Measurements from ENCODE around the gene TCF7L1.

TCF7L1 gene

GRCh38 chr2:85257970-85258605, 124.9 kb downstream of the TCF7L1 start:
- no peak for DNase-seq

- no peak for DNase-seq
These were observed 126.0 kb downstream of the TCF7L1 start for GRCh38 chr2:85259101-85259590.

GRCh38 chr2:85259879-85260278, 126.7 kb downstream of the TCF7L1 start:
- no peak for DNase-seq

- DNase-seq: no peak
These were observed 130.4 kb downstream of the TCF7L1 start for GRCh38 chr2:85263591-85263990.

- no peak for DNase-seq
These were observed 131.3 kb downstream of the TCF7L1 start for GRCh38 chr2:85264471-85264870.

- no peak for DNase-seq
These were observed 132.1 kb downstream of the TCF7L1 start for GRCh38 chr2:85265304-85265703.

- DNase-seq: no peak
These were observed 133.2 kb downstream of the TCF7L1 start for GRCh38 chr2:85266146-85267041.

- peak; percentile 79 for DNase-seq
These were observed 136.8 kb downstream of the TCF7L1 start for GRCh38 chr2:85269959-85270358.

- DNase-seq: no peak
These were observed 139.2 kb downstream of the TCF7L1 start for GRCh38 chr2:85272357-85272756.

- DNase-seq: peak; percentile 91
These were observed 140.8 kb downstream of the TCF7L1 start for GRCh38 chr2:85273738-85274731.

- no peak for DNase-seq
These were observed 142.9 kb downstream of the TCF7L1 start for GRCh38 chr2:85275984-85276540.

- no peak for DNase-seq
These were observed 143.5 kb downstream of the TCF7L1 start for GRCh38 chr2:85276571-85277118.

GRCh38 chr2:85277416-85278158, 144.4 kb downstream of the TCF7L1 start:
- no peak for DNase-seq

GRCh38 chr2:85278361-85278760, 145.2 kb downstream of the TCF7L1 start:
- no peak for DNase-seq

- DNase-seq: no peak
These were observed 148.4 kb downstream of the TCF7L1 start for GRCh38 chr2:85281553-85281952.

- no peak for DNase-seq
These were observed 149.7 kb downstream of the TCF7L1 start for GRCh38 chr2:85282914-85283313.

GRCh38 chr2:85283641-85284040, 150.4 kb downstream of the TCF7L1 start:
- DNase-seq: no peak

- no peak for DNase-seq
These were observed 153.7 kb downstream of the TCF7L1 start for GRCh38 chr2:85286918-85287317.

GRCh38 chr2:85287721-85288120, 154.5 kb downstream of the TCF7L1 start:
- DNase-seq: no peak

GRCh38 chr2:85288244-85288725, 155.1 kb downstream of the TCF7L1 start:
- DNase-seq: no peak

GRCh38 chr2:85291425-85292023, 158.3 kb downstream of the TCF7L1 start:
- DNase-seq: no peak

All from DMS79 treated with DMSO at 0.1 percent for 48 hours (cell line).